Thoracic aorta (tissue), 2 donors: Measurements from ENCODE around the gene CDC42BPB. TPM values are rescaled to one million over a fixed set of nuclear protein-coding genes. Genes with fewer than 3 reads are reported as not detected.

Experiments used
- ATAC-seq: fragments of 150-250 bp; one replicate; pipeline ENCODE4 v1.8.0; 2017; ENCODE audit warnings: low read depth; ENCODE audit not compliant: insufficient number of reproducible peaks, low FRiP score
- DNase-seq: peaks from one replicate; pipeline ENCODE4 v3.0.0-alpha.2; 2020; ENCODE audit warnings: low spot score
- H3K27ac ChIP-seq, 2 donors: fragments of 200-600 bp; sonication (generic); 1 replicate in 1 of 2; 2 replicates in 1 of 2; pipeline ENCODE4 v1.5.1; 2016; ENCODE audit warnings: mild to moderate bottlenecking in 2 of 2, moderate library complexity in 2 of 2
- H3K27me3 ChIP-seq: fragments of 200-600 bp; sonication (generic); replicated peaks from 2 replicates; pipeline ENCODE4 v1.6.0; 2016; ENCODE audit warnings: mild to moderate bottlenecking; ENCODE audit not compliant: insufficient read depth
- H3K36me3 ChIP-seq: fragments of 200-600 bp; sonication (generic); one replicate; pipeline ENCODE4 v1.5.1; 2016
- H3K4me1 ChIP-seq, 2 donors: fragments of 200-600 bp; sonication (generic); 1 replicate in 1 of 2; 2 replicates in 1 of 2; pipeline versions ENCODE4 v1.5.1 to v1.6.0; 2016; ENCODE audit warnings: low read depth in 2 of 2, mild to moderate bottlenecking in 1 of 2; ENCODE audit not compliant: control insufficient read depth in 1 of 2
- H3K4me3 ChIP-seq: fragments of 200-600 bp; sonication (generic); 2 replicates; pipeline ENCODE4 v1.5.1; 2016; ENCODE audit warnings: mild to moderate bottlenecking
- H3K9me3 ChIP-seq: fragments of 200-600 bp; sonication (generic); 2 replicates; pipeline ENCODE4 v1.5.1; 2016
- CTCF ChIP-seq: fragments of 200-600 bp; sonication (generic); IDR thresholded peaks from one replicate; pipeline ENCODE4 v1.5.1; 2019; ENCODE audit warnings: antibody characterized with exemption
- total RNA-seq, 2 donors: library from RNA; depleted of rRNA; stranded (reverse); fragments of >200 nt; gene quantifications; one replicate each; pipeline versions ENCODE4 v1.1.0 to v1.2.3, GENCODE V29; 2016

CDC42BPB gene
- total RNA-seq, 2 donors from 2014 or later = 121 to 133 TPM

DNA sequence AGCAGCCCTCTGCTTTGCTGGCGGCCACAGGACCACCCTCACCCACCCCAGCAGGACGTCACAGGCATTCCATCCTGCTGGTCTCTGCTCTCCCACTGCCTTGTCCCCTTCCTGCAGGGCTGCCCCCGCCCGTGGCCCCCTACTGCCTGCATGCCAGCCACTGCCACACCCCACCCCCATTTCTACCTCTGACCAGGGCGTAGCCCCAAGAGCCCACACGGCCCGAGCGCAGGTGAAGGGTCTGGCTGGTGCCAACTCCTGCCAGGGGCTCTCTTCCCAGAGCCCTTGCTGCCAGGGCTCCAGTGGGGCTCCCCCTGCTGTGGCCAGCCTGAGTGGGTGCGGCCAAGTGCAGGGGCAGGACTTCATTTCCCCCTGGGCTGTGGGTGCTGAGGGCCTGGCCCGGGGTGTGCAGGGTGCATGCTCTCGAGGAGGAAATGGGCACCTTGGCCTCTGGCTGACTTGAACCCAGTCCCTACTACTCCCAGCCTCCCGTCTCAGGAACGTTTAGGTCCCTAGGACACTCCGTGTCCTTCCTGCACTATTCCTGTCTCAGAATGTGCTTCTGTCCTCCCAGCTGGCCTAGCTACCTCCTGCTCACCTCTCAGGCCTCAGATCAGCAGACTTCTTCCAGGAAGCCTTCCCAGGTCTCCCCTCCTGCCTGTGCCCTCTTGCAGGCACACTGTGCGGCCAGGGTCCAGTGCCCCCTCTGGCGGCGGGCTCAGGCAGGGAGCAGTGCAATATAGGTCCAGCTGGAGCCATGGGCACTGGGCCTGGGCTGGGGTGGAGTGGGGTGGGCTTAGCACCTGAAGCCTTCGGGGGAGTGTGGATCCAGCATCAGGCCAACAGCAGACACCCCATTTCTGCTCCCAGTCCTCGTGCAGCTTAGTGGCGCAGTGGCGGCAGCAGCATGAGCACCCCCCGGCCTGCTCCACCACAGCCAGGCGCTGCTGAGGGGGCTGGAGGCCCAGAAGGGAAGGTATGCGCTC lies 28.1 kb upstream of the CDC42BPB start:
- peaks cover 4 to 8% of the 10 kb centered on the region in 2 donors for H3K4me1 ChIP-seq
- no peak for ATAC-seq
- no peaks in the 10 kb centered on the region for H3K27me3 ChIP-seq
- H3K9me3 ChIP-seq = no peaks in the 10 kb centered on the region
- H3K4me3 ChIP-seq = no peak overlapping the region
- H3K27ac ChIP-seq = no peak overlapping the region
- TF ChIP-seq CTCF = no peak
- no peak for DNase-seq
- H3K36me3 ChIP-seq = no peaks in the 10 kb centered on the region

- no peak for TF ChIP-seq CTCF
- H3K27me3 ChIP-seq = no peaks in the 10 kb centered on the region
- DNase-seq (no peak), ATAC-seq (no peak)
- no peaks in the 10 kb centered on the region for H3K36me3 ChIP-seq
- H3K4me1 ChIP-seq = peaks cover 4 to 8% of the 10 kb centered on the region in 2 donors
- no peak within 1 kb of the TSS for H3K27ac ChIP-seq
- no peaks in the 10 kb centered on the region for H3K9me3 ChIP-seq
- peak within 1 kb of the TSS; percentile 19 for H3K4me3 ChIP-seq
These were observed 26.9 kb upstream of the CDC42BPB start, which contains the start of gene LBHD2 for GRCh38 chr14:103084021-103084919. LBHD2 (plus strand) TSS chr14:103084210; CDS start chr14:103086013, 1,803 bp downstream.

- H3K27ac ChIP-seq = no peak overlapping the region
- H3K4me1 ChIP-seq = peaks cover 4 to 8% of the 10 kb centered on the region in 2 donors
- no peak for TF ChIP-seq CTCF
- H3K36me3 ChIP-seq = no peaks in the 10 kb centered on the region
- H3K27me3 ChIP-seq = no peaks in the 10 kb centered on the region
- DNase-seq (no peak), ATAC-seq (no peak)
- no peak overlapping the region for H3K4me3 ChIP-seq
- H3K9me3 ChIP-seq = no peaks in the 10 kb centered on the region
These were observed 24.6 kb upstream of the CDC42BPB start for GRCh38 chr14:103081951-103082350.

- DNase-seq (no peak), ATAC-seq (no peak)
- H3K27ac ChIP-seq = no peak overlapping the region
- H3K27me3 ChIP-seq = no peaks in the 10 kb centered on the region
- peaks cover 2 to 9% of the 10 kb centered on the region in 2 donors for H3K4me1 ChIP-seq
- no peak for TF ChIP-seq CTCF
- no peak overlapping the region for H3K4me3 ChIP-seq
- H3K9me3 ChIP-seq = no peaks in the 10 kb centered on the region
- H3K36me3 ChIP-seq = no peaks in the 10 kb centered on the region
These were observed 21.7 kb upstream of the CDC42BPB start for GRCh38 chr14:103078860-103079587.
